HG03064 (cell line): Measurements from ENCODE around the gene ELK3.
"Not testable (repeated sequence)": the region's sequence is repeated elsewhere in the genome, so short reads cannot be mapped to it uniquely, and the experiment has no call there.

Source experiments
- ATAC-seq: cut with Tn5 transposase; IDR thresholded peaks from one replicate; pipeline ENCODE4 v1.9.1; 2021; ENCODE audit warnings: low read depth; ENCODE audit not compliant: unreplicated experiment

Gene ELK3

DNA sequence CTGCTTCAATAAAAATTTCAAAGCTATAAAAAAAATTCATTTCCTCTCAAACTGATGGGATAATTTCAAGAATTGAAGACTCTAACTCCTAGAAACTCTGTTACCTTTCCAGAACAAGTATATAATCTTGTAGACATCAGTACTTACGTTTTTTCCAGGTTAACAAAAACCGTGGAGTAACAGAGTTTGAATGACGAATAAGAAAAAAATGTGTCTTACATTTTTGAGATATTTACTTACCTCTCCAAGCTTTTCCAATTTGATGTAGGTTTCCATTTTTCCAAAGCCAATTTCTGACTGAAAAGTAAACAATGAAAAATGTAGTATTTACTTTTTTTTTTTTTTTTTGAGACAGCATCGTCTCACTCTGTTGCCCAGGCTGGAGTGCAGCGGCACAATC is 105.9 kb downstream of the ELK3 start:
- ATAC-seq: no peak

DNA sequence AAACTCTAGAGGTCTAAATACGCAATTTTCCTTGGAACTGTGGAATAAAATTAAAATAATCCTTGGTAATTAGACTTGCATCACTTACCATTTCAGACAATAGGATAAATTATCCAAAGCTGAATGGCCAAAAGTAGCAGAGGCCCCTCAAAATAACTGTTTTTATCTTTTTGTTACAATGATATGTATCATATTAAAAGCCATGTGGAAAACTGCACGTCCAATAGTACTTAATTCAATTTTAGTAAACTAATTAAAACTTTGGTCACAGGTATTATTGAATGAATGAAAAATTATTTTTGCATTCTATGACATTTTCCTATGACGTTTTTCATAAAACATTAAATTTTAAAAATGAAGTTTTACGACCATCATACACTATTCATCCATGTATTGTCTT is 107.6 kb downstream of the ELK3 start:
- ATAC-seq: no peak

DNA sequence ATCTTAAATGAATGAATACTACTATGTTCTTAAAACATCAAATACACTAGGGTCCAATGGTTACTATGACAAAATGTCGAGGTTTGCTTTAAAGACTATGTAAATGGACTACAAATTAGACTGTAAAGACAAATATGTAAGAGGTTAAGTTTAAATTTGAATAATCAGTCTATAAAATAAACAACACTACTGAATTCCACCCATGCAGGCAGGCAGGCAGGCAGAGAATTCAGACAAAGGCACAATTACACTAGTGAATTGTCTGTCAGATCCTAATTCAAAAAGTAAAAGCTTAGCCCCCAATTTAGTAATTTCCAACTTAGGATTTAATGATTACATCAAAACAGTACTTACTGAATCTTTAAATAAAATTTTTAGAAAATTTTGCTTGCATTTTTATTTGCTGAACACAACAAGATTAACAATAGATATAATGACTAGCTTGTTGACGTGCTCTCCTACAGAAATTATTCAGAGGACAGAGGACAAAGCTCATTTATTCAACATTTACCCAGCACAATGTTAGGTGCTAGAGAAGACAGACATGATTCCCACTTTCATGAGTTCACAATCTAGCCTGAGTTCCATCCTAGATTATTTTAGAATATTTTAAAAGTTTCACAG is 108.6 kb downstream of the ELK3 start:
- no peak for ATAC-seq

DNA sequence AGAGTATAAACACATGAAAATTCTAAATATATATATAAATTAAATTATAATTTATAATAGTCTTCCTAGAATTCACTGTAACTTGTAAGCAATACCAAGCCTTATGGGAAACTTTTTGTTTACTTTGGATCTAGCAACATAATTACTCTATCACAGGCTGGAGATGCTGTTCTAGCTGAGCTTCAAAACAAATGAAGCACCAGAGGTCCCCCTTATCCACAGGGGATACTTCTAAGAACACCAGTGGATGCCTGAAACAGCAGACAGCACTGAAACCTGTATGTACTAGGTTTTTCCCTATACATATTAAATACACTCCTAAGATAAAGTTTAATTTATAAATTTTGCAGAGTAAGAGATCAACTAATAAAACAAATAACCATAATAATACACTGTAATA is 109.5 kb downstream of the ELK3 start:
- no peak for ATAC-seq

DNA sequence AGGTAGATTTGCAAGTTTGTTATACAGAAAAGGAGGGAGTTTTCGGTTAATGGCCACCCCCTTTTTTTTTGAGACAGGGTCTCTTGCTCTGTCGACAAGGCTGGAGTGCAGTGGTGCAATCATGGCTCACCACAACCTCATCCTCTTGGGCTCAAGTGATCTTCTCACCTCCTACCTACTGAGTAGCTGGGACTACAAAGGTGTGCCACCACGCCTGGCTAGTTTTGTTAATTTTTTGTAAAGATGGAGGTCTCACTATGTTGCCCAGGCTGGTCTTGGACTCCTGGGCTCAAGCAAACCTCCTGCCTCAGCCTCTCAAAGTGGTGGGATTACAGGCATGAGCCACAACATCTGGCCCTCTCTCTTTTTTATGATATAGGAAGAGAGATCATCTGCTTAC is 111.5 kb downstream of the ELK3 start:
- no peak for ATAC-seq

DNA sequence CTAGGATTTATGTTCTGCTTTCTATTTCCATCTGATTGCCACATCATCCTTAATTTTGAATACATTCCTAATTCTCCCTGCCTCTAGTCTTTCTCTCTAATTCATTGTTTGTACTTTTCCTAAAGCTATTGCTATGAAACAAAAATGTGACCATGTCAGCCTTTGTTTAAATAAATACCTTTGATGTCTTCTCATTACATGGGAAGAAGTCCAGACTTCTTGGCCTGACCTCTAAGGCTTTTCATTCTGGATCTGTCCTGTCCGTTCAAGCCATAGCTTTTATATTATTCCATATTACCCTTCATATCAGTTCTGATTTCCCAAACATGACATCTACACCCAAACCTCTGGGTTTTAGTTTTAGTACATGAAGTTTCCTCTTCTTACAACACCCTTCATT is 114.7 kb downstream of the ELK3 start:
- ATAC-seq: no peak

DNA sequence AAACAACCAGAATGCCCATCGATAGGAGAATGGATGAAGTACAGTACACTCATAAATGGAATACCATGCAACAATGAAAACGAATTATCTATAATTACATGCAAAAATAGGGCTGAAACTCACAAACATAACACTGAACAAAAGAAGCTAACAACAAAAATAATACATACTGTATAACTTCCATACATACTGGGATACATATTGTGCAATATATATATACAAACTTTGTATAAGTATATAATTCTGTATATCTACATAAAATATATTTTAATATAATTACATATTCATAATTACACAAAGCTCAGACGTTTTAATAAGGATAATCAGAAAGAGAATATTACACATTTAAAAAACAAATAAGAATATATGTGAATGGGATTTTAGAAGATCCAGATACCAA is 115.9 kb downstream of the ELK3 start:
- ATAC-seq: no peak

DNA sequence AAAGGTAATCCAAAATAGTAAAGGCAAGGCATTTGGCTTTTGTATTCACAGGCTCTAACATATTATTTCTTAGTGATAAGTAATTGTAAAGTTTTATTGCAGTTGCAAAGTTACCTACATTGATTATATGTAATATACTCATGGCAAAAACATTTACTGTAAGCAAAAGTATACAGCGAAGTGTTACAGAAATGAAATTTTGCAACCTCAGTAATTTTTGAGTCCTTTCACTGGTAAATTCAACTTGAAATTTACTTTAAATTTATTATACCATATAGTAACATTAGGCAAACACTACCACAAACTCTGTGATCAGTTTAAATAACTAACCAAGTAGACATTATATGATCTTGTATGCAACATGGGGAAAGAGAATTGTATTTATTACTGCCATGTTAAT is 117.0 kb downstream of the ELK3 start:
- ATAC-seq: no peak

DNA sequence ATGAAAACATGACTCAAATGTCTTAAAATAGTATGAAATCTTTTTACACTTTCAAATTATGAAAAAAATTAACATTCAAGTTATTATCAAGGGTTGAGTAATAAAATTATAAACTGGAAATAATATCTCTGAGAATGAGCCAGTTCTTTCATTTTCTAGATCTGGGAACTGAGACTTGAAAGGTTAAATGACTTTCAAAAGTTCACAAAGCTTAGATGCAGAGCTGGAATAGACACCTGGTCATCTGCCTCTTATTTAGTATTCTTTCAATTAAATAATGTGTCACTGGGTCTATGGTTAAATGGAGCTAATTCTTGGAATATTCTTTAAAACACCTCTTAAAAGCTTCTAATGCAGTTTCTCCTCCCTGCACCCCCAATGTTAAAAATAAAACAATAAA is 119.4 kb downstream of the ELK3 start:
- no peak for ATAC-seq

DNA sequence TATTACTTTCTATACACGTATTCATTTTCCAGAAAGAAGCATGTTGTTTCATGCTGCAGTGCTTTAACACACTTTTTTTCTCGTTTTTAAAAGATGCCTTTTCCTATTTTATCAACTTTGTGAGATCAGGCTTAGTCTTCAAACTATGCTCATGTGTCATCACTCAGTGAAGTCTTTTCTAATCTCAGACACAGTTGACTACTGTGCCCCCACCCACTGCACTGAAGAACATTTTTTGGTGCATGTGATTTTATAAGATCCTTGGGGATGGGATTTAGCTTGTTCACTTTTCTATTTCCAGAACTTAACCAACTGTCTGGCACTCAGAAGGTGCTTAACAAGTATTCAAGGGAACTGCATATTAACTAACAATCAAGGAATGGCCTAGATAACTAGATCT is 120.5 kb downstream of the ELK3 start:
- no peak for ATAC-seq

DNA sequence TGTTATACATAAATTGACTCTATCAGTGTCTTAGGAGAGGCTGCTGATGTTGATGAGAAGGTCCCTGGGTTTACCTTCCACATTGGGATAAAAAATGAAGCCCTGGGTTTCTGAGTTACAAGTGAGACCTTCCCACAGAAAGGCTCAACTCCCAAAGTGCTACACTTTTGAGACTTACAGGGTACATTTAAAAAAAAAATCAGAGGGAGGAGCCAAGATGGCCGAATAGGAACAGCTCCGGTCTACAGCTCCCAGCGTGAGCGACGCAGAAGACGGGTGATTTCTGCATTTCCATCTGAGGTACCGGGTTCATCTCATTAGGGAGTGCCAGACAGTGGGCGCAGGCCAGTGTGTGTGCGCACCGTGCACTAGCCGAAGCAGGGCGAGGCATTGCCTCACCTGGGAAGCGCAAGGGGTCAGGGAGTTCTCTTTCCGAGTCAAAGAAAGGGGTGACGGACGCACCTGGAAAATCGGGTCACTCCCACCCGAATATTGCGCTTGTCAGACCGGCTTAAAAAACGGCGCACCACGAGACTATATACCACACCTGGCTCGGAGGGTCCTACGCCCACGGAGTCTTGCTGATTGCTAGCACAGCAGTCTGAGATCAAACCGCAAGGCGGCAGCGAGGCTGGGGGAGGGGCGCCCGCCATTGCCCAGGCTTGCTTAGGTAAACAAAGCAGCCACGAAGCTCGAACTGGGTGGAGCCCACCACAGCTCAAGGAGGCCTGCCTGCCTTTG is 121.7 kb downstream of the ELK3 start:
- ATAC-seq: not testable (repeated sequence)

DNA sequence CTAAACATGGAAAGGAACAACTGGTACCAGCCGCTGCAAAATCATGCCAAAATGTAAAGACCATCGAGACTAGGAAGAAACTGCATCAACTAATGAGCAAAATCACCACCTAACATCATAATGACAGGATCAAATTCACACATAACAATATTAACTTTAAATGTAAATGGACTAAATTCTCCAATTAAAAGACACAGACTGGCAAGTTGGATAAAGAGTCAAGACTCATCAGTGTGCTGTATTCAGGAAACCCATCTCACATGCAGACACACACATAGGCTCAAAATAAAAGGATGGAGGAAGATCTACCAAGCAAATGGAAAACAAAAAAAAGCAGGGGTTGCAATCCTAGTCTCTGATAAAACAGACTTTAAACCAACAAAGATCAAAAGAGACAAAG is 123.6 kb downstream of the ELK3 start:
- not testable (repeated sequence) for ATAC-seq
